Measurements from ENCODE around the gene OVCA2.

The OVCA2 gene

GRCh38 chr17:2067608-2068024 lies 25.8 kb downstream of the OVCA2 start:
- no peak for DNase-seq

GRCh38 chr17:2068031-2068518 lies 26.3 kb downstream of the OVCA2 start:
- no peak for DNase-seq

- no peak for DNase-seq
Observed at GRCh38 chr17:2068519-2069051, 26.8 kb downstream of the OVCA2 start.

- no peak for DNase-seq
Observed at GRCh38 chr17:2070241-2071023, 28.6 kb downstream of the OVCA2 start.

- DNase-seq = no peak
Observed at GRCh38 chr17:2071024-2071385, 29.2 kb downstream of the OVCA2 start.

- DNase-seq = no peak
Observed at GRCh38 chr17:2071455-2072281, 29.8 kb downstream of the OVCA2 start.

GRCh38 chr17:2074919-2075318 lies 33.1 kb downstream of the OVCA2 start:
- DNase-seq = no peak

- DNase-seq = no peak
Observed at GRCh38 chr17:2075336-2076086, 33.7 kb downstream of the OVCA2 start.

GRCh38 chr17:2076087-2076984 lies 34.5 kb downstream of the OVCA2 start:
- DNase-seq = no peak

GRCh38 chr17:2077040-2077439 lies 35.2 kb downstream of the OVCA2 start:
- DNase-seq = no peak

- DNase-seq = no peak
Observed at GRCh38 chr17:2081564-2081963, 39.7 kb downstream of the OVCA2 start.

- no peak for DNase-seq
Observed at GRCh38 chr17:2082003-2082781, 40.4 kb downstream of the OVCA2 start.

- DNase-seq = no peak
Observed at GRCh38 chr17:2083613-2084035, 41.8 kb downstream of the OVCA2 start.

GRCh38 chr17:2084036-2084765 lies 42.4 kb downstream of the OVCA2 start:
- no peak for DNase-seq

GRCh38 chr17:2084766-2085647 lies 43.2 kb downstream of the OVCA2 start:
- no peak for DNase-seq

GRCh38 chr17:2085648-2085949 lies 43.8 kb downstream of the OVCA2 start:
- DNase-seq = no peak

GRCh38 chr17:2086306-2086705 lies 44.5 kb downstream of the OVCA2 start:
- DNase-seq = no peak

GRCh38 chr17:2087597-2088211 lies 45.9 kb downstream of the OVCA2 start:
- DNase-seq = peak; percentile 45

- no peak for DNase-seq
Observed at GRCh38 chr17:2089021-2089422, 47.2 kb downstream of the OVCA2 start.
